GM18505 (cell line): Measurements from ENCODE around the gene DCXR.

ENCODE experiments used
- ATAC-seq: cut with Tn5 transposase; IDR thresholded peaks from one replicate; pipeline ENCODE4 v1.9.1; 2021; ENCODE audit not compliant: unreplicated experiment
- POLR2A ChIP-seq: IDR thresholded peaks from 4 replicates; pipeline ENCODE4 v1.6.1; 2011; ENCODE audit warnings: borderline replicate concordance; ENCODE audit not compliant: insufficient read depth, insufficient read length; ENCODE audit errors: extremely low read depth

The DCXR gene

DNA sequence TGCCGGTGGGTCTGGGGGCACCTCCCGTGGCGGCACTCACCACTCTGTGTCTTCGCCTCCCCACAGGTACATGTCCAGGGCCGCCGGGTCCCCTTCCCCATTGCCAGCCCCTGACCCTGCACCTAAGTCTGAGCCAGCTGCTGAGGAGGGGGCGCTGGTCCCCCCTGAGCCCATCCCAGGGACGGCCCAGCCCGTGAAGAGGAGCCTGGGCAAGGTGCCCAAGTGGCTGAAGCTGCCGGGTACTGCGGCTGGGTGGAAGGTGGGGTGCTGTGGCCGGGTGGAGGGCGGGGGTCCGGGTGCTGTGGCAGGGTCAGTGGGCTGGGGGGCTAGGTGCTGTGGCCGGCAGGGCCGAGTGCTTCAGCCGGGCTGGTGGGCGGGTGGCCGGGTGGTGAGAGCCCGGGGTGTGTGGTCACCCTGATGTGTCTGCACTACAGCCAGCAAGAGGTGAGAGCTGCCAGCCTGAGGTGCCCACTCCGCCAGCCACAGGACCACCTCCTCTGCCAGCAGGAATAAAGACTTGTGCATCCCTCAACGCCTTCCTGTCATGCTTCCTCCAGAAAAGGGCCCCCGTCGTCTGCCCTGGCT lies 20.5 kb downstream of the DCXR start:
- no peak for TF ChIP-seq POLR2A
- ATAC-seq, result no peak

DNA sequence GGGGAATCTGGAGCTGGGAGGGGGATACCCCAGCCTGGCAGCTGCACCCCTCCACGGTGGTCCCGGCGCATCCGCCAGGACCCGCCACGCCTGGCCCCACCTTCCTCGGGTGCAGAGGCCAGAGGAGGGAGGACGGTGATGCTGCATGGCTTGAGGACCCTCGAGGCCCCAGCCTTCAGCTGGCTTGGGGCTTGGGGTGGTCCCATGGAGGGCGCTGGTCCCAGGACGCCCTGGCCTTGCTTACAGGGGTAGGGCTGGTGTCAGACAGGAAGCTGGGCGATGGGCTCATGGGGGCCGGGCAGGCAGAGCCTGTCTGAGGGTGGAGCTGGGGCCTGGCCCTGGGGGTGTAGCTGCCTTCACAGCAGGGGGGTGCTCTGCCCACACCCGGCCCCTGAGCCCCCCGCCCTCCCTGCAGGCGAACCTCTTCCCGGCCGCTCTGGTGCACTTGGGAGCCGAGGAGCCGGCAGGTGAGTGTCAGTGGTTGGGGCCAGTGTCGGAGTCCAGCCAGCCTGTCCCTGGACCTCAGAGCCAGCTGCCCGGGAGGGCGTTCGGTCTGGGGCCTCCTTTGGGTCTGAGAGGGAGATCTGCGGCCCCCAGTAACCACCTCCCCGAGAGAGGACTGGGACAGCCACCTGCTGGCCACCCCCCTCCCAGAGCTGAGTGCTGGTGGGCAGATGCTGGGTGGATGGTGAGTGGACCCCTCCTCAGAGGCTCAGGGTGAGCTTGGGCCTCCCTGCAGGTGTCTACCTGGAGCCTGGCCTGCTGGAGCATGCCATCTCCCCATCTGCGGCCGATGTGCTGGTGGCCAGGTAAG lies 21.2 kb downstream of the DCXR start:
- no peak for TF ChIP-seq POLR2A
- ATAC-seq, result no peak

- ATAC-seq, result no peak
- no peak for TF ChIP-seq POLR2A
Measured at GRCh38 chr17:82015311-82015971, 22.1 kb downstream of the DCXR start.

GRCh38 chr17:82014971-82015310 lies 22.6 kb downstream of the DCXR start:
- no peak for TF ChIP-seq POLR2A

DNA sequence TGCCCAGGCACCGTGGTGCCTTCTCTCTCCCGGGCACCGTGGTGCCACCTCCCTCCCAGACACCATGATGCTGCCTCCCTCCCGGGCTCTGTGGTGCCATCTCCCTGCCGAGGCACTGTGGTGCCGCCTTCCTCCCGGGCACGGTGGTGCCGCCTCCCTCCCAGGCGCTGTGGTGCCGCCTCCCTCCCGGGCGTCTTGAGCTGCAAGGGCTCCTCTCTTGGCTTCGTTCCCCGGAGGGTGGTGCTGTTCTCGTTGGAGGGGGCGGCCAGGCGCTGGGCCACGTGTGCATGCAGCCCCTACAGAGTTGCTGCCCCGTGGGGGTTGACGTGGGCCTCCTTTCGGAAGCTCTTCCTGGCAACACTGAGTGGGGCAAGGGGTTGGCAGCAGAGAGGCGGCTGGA lies 23.1 kb downstream of the DCXR start:
- TF ChIP-seq POLR2A, result no peak
- ATAC-seq, result no peak

More at GRCh38 chr17:82014971-82015310, 22.6 kb downstream of the DCXR start:
- ATAC-seq, result no peak

- ATAC-seq, result no peak
- TF ChIP-seq POLR2A, result no peak
Measured at GRCh38 chr17:82013772-82014321, 23.6 kb downstream of the DCXR start.

GRCh38 chr17:82013341-82013740 lies 24.2 kb downstream of the DCXR start:
- no peak for TF ChIP-seq POLR2A
- no peak for ATAC-seq

DNA sequence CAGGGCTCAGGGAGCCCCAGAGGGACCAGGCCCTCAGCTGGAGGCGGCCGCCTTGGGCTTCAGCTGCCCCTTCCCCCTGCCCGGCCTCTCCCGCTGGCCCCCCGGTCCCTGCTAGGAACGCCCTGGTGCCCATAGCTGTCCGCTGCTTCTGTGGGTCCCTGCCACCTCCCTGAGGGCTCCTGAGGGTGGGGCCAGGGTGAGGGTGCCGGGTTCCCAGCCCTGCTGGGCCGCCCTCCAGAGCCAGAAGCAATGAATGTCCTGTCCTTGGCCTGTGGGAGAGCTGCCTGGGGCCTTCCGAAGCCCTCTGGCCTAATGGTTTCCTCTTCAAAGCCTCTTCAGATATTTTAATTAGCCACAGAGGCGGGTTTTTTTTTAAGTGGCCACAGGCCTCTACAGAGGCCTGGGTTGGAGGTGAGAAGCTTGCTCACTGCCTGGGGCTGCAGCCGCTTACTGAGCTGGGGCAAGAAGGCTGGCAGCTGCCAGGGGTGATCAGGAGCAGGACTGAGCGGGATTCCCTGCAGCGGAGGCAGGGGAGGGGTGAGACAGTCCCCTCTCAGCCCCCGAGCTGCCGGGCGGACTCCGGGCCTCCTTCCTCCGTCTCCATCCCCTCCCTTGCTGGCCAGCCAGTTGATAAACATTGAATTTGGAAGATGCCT lies 24.7 kb downstream of the DCXR start:
- TF ChIP-seq POLR2A, result no peak
- no peak for ATAC-seq

DNA sequence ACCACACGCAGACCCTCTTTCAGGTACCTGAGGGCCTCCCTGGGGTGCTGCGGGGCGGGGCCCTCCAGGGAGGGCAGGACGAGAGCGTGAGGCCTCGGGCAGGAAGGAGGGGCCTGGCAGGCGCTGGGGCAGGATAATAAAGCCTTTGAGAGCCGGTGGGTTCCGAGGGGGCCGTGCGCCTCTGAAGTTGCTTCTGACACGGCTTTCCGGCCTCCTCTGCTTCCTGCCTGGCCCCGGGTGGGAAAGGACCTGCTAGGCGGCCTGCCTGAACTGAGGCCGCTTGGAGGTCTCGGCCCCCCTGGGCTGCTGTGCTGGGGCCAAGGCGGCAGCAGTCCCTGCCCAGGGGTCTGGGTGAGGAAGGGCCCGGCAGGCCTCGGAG lies 25.2 kb downstream of the DCXR start:
- ATAC-seq, result no peak
- no peak for TF ChIP-seq POLR2A

GRCh38 chr17:82011617-82012187 lies 25.8 kb downstream of the DCXR start:
- no peak for TF ChIP-seq POLR2A
- ATAC-seq, result no peak

- no peak for ATAC-seq
- no peak for TF ChIP-seq POLR2A
Measured at GRCh38 chr17:82010575-82011525, 26.6 kb downstream of the DCXR start.

GRCh38 chr17:82009413-82009812 lies 28.1 kb downstream of the DCXR start:
- TF ChIP-seq POLR2A, result no peak
- no peak for ATAC-seq

DNA sequence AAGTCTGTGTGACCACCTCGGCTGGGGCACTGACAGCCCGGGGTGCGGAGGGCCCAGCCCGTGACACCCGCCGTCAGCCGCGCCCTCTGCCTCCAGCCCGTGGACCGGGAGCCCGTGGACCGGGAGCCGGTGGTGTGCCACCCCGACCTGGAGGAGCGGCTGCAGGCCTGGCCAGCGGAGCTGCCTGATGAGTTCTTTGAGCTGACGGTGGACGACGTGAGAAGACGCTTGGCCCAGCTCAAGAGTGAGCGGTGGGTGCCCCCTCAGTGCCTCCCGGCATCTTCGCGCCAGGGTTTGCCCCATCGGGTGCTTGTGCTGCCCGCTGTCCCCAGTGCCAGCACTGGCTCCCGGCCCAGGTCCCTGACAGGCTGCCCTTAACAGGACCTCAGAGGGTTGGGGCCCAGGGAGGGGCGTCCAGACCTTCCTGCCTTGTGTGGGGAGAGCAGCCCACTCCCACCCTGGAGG lies 28.5 kb downstream of the DCXR start:
- no peak for TF ChIP-seq POLR2A
- ATAC-seq, result no peak
